GM19025 (cell line): ENCODE measurements around the gene VCY.
"Not testable (repeated sequence)": the region's sequence is repeated elsewhere in the genome, so short reads cannot be mapped to it uniquely, and the experiment has no call there.

Experiments used
- ATAC-seq: cut with Tn5 transposase; IDR thresholded peaks from one replicate; pipeline ENCODE4 v1.9.1; 2021; ENCODE audit warnings: mild to moderate bottlenecking, low read depth, moderate library complexity; ENCODE audit not compliant: unreplicated experiment

Gene VCY

DNA sequence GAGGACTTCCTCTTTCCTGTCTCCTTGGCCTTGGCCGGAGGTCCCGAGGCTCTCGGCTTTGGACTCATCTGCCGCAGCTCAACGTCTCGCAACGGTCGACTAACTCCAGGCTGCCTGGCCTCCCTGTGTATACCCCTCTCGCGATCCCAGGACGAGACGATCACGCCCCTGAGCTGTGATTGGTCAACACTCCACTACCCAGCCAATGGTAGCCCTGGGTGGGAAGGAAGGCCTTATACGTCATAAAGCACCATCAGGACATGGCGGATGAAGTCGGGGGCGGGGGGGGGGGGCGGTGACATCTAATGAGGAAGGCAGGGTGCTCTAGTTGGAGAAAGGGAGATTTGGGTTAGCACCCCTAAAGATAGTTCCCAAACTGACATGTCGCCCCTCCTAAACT is at the start of gene VCY:
Gene VCY, minus strand, starts transcription at position 101 of the 400 bp plus-strand sequence. Its CDS starts 33 bp downstream, at position 68.
- ATAC-seq = not testable (repeated sequence)

DNA sequence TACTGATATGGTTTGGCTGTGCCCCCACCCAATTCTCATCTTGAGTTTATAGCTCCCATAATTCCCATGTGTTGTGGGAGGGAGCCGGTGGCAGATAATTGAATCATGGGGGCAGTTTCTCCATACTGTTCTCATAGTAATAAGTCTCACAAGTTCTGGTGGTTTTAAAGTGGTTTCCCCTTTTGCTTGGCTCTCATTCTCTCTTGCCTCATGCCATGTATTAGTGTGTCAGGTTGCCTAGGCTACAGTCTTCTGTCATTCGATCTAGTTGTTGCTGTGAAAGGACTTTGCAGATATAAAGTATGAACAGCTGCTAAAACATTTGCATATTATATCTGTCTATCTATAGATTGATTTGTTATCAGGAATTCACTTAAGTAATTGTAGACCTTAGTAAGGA is 44.1 kb upstream of the VCY start:
- ATAC-seq = not testable (repeated sequence)

DNA sequence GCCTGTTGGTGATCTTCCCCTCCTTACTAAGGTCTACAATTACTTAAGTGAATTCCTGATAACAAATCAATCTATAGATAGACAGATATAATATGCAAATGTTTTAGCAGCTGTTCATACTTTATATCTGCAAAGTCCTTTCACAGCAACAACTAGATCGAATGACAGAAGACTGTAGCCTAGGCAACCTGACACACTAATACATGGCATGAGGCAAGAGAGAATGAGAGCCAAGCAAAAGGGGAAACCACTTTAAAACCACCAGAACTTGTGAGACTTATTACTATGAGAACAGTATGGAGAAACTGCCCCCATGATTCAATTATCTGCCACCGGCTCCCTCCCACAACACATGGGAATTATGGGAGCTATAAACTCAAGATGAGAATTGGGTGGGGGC is 25.6 kb upstream of the VCY start:
- ATAC-seq = not testable (repeated sequence)

DNA sequence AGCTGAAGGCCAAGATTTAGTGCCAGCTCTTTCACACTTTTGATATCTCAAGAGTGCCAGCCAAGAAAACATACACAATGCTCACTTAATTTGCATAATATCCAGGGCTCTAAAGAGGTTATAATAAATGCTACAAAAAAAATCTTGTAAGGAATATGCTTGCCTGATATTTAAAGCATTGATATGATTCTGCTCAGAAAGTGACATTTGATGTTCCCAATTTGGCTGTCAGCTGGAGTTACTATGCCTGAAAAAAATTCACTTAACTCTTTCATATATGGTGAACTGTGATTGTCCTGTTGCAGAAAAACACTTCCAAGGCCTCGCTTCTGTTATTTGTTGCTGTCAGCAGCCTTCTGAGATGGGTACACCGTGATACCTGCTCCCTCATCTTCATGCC is 43.9 kb downstream of the VCY start:
- ATAC-seq = not testable (repeated sequence)
